HUDEP-2 (cell line): ENCODE data around the gene HHIPL1.

Experiments
- DNase-seq, 76 experiments: peaks; one replicate each; lab custom pipeline; 2025; ENCODE audit not compliant: unreplicated experiment in 76 of 76; lab: John Stamatoyannopoulos, UW

HHIPL1 gene

GRCh38 chr14:99609245-99610170 lies 35.4 kb upstream of the HHIPL1 start:
- DNase-seq = no peak

- no peak for DNase-seq
Measured at GRCh38 chr14:99611646-99612045, 33.3 kb upstream of the HHIPL1 start.

- DNase-seq = no peak
Measured at GRCh38 chr14:99612071-99612737, 32.7 kb upstream of the HHIPL1 start.

GRCh38 chr14:99612738-99613330 lies 32.1 kb upstream of the HHIPL1 start:
- no peak for DNase-seq

GRCh38 chr14:99615497-99616157 lies 29.3 kb upstream of the HHIPL1 start:
- no peak for DNase-seq

GRCh38 chr14:99616832-99617800 lies 27.8 kb upstream of the HHIPL1 start:
- DNase-seq = no peak

GRCh38 chr14:99619835-99620834 lies 24.8 kb upstream of the HHIPL1 start:
- DNase-seq = no peak

GRCh38 chr14:99621948-99622347 lies 23.0 kb upstream of the HHIPL1 start:
- DNase-seq = no peak

GRCh38 chr14:99624024-99624423 lies 20.9 kb upstream of the HHIPL1 start:
- no peak for DNase-seq

GRCh38 chr14:99624971-99625370 lies 20.0 kb upstream of the HHIPL1 start:
- no peak for DNase-seq

- DNase-seq = no peak
Measured at GRCh38 chr14:99625476-99625875, 19.5 kb upstream of the HHIPL1 start.

- no peak for DNase-seq
Measured at GRCh38 chr14:99626041-99626648, 18.8 kb upstream of the HHIPL1 start.

GRCh38 chr14:99627100-99627499 lies 17.8 kb upstream of the HHIPL1 start:
- DNase-seq = no peak

GRCh38 chr14:99627510-99628381 lies 17.2 kb upstream of the HHIPL1 start:
- no peak for DNase-seq

GRCh38 chr14:99628887-99629618 lies 15.9 kb upstream of the HHIPL1 start:
- peak in 56 of 76 experiments; percentile 7 to 73 (median 34) for DNase-seq

GRCh38 chr14:99630202-99630601 lies 14.7 kb upstream of the HHIPL1 start:
- no peak for DNase-seq
